GM06990 (cell line): ENCODE results near the gene SNRPD2.

Experiments
- DNase-seq: peaks from one replicate; pipeline ENCODE4 v3.0.0-alpha.2; 2011; ENCODE audit not compliant: insufficient read length; ENCODE audit errors: extremely low read depth
- H3K27me3 ChIP-seq: replicated peaks from 2 replicates; pipeline ENCODE4 v1.6.0; 2011; ENCODE audit warnings: low read length; ENCODE audit not compliant: control insufficient read depth, insufficient read depth
- H3K36me3 ChIP-seq: 2 replicates; pipeline ENCODE4 v1.5.1; 2011; ENCODE audit warnings: low read length; ENCODE audit not compliant: control insufficient read depth, insufficient read depth
- H3K4me3 ChIP-seq: replicated peaks from 2 replicates; pipeline ENCODE4 v1.5.1; 2011; ENCODE audit warnings: low read depth, mild to moderate bottlenecking, control low read depth, low read length
- TF ChIP-seq, protein P1 (sequence below): IDR thresholded peaks from 2 replicates; pipeline ENCODE4 v1.5.1; 2011; ENCODE audit warnings: low read length, control low read depth, mild to moderate bottlenecking, inconsistent platforms; ENCODE audit not compliant: insufficient read depth, poor library complexity, severe bottlenecking

Gene SNRPD2

DNA sequence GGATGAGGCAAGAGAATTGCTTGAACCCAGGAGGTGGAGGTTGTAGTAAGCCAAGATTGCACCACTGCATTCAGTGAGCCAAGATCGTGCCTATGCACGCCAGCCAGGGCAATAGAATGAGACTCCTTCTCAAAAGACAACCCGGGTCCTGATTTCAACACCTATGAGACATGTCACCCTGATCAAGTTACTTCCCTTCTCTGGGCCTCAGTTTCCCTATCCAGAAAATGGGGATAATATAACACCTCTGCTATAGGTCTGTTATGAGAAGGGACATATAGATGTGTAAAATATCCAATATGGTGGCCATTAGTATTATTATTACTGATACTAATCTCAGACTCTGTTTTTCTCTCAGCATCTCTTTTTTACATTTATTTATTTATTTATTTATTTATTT is 36.7 kb downstream of the SNRPD2 start:
- H3K27me3 ChIP-seq = no peaks in the 10 kb centered on the region
- no peaks in the 10 kb centered on the region for H3K36me3 ChIP-seq
- DNase-seq = no peak
- no peak overlapping the region for H3K4me3 ChIP-seq
- TF ChIP-seq, protein P1, sequence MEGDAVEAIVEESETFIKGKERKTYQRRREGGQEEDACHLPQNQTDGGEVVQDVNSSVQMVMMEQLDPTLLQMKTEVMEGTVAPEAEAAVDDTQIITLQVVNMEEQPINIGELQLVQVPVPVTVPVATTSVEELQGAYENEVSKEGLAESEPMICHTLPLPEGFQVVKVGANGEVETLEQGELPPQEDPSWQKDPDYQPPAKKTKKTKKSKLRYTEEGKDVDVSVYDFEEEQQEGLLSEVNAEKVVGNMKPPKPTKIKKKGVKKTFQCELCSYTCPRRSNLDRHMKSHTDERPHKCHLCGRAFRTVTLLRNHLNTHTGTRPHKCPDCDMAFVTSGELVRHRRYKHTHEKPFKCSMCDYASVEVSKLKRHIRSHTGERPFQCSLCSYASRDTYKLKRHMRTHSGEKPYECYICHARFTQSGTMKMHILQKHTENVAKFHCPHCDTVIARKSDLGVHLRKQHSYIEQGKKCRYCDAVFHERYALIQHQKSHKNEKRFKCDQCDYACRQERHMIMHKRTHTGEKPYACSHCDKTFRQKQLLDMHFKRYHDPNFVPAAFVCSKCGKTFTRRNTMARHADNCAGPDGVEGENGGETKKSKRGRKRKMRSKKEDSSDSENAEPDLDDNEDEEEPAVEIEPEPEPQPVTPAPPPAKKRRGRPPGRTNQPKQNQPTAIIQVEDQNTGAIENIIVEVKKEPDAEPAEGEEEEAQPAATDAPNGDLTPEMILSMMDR = no peak

DNA sequence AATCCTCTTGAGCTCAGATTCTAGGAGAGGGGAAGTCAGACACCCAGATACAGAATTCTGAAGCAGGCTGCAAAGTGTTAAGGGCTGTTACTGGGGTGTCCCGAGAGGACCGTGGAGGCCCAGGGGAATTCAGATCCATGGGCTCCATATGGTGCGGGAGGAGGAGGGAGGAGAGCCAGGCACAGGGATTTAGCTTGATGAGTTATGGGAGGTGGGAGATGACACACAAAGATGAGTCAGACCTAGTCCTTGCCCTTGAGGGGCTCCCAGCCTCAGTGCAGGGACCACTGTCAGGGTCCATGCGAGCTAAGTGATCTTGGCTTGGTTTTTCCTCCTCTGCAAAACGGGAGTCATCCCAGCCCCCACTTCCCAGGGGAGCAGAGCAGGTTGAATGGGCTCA is 38.1 kb downstream of the SNRPD2 start:
- DNase-seq = no peak
- H3K27me3 ChIP-seq = no peaks in the 10 kb centered on the region

GRCh38 chr19:45650722-45651121 is 41.0 kb downstream of the SNRPD2 start:
- no peaks in the 10 kb centered on the region for H3K27me3 ChIP-seq
- no peaks in the 10 kb centered on the region for H3K36me3 ChIP-seq
- no peak overlapping the region for H3K4me3 ChIP-seq
- TF ChIP-seq, protein P1 = no peak
- no peak for DNase-seq

More for the DNA sequence above, 38.1 kb downstream of the SNRPD2 start:
- H3K36me3 ChIP-seq = no peaks in the 10 kb centered on the region
- TF ChIP-seq, protein P1 = no peak
- H3K4me3 ChIP-seq = no peak overlapping the region

- DNase-seq = no peak
- Histone ChIP-seq H3K27me3 (no peaks in the 10 kb centered on the region), H3K36me3 (no peaks in the 10 kb centered on the region), H3K4me3 (no peak overlapping the region; the same call in 1 of the 2 replicates)
- TF ChIP-seq, protein P1 = no peak
These were observed 45.4 kb downstream of the SNRPD2 start for GRCh38 chr19:45646345-45646698.

DNA sequence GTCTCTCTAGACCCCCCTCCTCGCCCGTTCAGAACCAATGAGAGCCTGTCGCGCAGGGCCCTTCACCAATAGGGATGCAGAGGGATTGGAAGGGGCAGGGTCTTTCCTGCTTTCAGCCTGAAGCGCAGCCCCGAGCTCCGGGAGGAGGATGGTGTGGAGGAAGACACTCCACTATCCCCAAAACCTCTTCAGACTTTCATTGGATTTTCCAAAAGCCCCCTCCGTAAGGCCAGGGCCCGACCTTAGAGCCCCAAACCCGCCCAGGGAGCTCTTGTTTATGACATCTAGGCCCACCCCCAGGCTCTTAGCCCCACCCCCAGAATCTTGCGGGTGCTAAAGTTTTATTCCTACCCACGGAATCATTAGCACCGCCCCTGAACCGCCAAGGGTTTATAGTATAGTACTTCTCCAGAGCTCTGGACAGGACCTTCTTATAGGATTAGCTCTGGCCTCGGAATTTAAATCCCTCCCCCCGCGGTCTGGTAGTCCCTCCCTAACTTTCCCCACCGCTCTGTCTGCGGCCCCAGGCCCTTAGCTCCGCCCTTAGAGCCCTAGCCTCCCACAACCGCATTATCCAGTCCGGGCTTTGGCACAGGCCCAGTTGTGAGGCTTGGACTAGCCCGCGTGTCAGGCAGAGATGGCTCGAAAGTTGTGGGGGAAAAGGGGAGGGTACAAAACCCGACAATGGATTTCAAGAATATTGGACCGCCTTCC is 46.0 kb downstream of the SNRPD2 start:
- DNase-seq = peak; percentile 88
- H3K27me3 ChIP-seq = no peaks in the 10 kb centered on the region
- peak overlapping the region; percentile 69 for H3K4me3 ChIP-seq
- no peaks in the 10 kb centered on the region for H3K36me3 ChIP-seq
- TF ChIP-seq, protein P1 = no peak

DNA sequence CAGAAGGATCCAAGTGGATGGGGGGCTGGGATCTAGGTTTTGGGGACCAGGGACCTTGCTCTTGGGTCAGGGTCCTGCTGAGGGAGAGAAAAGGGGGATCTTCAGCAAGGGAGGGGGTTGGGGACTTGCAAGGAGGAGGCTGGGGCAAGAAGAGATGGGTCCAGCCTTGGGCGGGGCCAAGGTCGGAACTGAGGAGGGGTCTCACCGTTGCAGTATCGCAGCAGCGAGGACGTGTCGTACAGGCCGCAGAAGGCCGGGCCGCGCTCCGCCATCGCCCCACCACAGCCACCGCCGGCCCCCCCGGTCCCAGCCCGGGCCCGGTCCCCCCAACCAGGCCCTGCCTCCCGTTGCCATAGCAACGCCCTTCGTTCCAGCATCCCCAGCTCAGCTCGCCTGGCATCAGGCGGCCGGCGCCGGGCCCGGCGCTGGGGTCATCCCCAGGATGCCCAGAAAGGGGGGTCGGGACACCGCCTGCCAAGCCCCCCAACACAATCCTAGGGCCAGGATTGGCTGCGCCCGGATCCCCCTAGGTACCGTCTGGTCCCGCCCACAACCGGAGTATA is 46.6 kb downstream of the SNRPD2 start:
- Histone ChIP-seq H3K36me3 (no peaks in the 10 kb centered on the region), H3K27me3 (no peaks in the 10 kb centered on the region), H3K4me3 (peak overlapping the region; percentile 69)
- TF ChIP-seq, protein P1 = no peak
- no peak for DNase-seq
